HUDEP-2 (cell line): ENCODE results near the gene LSM14A.

Source experiments
- DNase-seq, 76 experiments: peaks; one replicate each; lab custom pipeline; 2025; ENCODE audit not compliant: unreplicated experiment in 76 of 76; lab: John Stamatoyannopoulos, UW

LSM14A gene

GRCh38 chr19:34254046-34254697 lies 81.9 kb downstream of the LSM14A start, which contains the start of gene GARRE1:
GARRE1 (plus strand) TSS chr19:34254554; CDS start chr19:34300474, 45,920 bp downstream.
- peak in 67 of 76 experiments; percentile 16 to 85 (median 62) for DNase-seq

- peak in 22 of 76 experiments; percentile 4 to 49 (median 27) for DNase-seq
Observed at GRCh38 chr19:34254698-34255432, 82.6 kb downstream of the LSM14A start.

DNA sequence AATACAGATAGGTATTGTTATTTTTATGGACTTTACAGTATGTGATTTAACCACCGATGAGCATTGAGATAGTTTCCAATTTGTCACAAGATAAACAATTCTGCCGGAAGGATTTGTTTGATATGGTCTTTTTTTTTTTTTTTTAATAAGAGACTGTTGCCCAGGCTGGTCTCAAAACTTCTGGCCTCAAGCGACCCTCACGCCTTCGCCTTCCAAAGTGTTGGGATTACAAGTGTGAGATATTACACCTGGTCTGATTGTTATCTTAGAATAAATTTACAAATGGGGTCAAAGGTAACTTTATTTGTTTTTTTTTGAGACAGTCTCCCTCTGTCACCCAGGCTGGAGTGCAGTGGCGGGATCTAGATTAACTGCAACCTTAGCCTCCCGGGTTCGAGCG lies 83.2 kb downstream of the LSM14A start:
- no peak for DNase-seq

DNA sequence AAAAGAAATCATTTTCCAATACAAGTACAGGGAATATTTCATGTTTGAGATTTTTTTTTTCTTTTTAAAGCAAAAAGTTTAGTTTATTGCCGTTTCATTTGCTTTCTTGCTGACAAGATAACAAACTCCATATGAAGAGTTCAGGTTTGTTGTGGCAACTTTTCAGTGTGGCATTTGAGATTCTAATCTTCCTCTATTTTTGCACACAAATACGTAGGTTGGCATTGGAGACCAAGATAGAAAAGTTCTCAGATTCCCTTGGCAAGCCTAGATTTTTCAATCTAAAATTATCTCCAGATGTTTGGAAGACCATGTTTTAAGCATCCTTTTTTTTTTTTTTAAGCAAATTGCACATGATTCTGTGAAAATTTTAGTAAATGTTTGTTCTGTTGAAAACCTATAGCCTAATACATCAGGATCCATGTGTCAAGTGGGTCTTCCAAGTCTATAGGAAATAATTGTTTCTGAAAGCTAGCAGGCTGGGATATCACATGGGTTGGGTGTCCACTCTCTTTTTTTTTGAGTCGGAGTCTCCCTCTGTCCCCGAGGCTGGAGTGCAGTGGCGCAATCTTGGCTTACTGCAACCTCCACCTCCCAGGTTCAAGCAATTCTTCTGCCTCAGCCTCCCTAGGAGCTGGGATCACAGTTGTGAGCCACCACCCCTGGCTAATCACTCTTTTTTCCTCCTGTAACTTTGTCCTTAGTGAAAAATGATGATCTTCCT lies 84.7 kb downstream of the LSM14A start:
- DNase-seq = no peak

DNA sequence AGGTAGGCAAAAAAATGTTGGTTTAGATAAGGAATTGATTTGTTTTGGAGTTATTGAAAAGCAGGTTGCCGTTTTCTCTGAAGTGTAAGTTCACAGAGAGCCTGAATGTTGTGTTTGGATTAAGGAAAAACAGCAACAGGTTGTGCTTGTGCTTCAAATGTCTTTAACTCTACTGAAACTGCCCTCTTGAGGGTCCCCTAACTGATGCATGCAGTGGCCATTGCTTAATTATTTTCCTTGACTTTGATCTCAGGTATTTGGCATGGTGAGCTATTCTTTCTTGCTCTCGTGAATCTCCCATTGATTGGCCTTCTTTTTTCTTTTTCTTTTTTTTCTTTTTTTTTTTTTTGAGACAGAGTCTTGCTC lies 85.2 kb downstream of the LSM14A start:
- no peak for DNase-seq

DNA sequence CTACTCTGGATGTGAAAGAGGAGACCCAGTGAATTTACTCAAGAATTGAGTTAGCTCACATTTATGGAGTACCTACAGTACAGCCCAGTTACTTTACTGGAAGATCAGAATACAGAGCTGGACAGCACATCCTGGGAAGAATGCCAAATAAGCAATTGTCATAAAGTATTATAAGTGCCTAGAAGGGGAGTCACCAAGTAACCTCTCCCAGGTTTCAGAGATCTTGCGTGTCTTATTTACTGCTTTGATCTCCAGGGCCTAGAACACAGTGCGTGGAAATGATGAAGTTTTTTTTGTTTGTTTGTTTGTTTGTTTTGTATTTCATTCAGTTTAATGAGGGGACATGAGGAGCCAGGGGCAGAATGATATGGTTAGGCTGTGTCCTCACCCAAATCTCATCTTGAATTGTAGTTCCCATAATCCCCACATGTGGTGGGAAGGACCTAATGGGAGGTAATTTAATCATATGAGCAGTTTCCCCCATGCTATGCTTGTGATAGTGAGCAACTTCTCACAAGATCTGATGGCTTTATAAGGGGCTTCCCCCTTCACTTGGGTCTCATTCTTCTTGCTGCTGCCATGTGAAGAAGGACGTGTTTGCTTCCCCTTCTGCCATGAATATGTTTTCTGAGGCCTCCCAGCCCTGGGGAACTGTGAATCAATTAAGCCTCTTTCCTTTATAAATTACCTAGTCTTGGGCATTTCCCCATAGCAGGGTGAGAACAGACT lies 87.2 kb downstream of the LSM14A start:
- peak in 1 of 76 experiments; percentile 11 for DNase-seq

DNA sequence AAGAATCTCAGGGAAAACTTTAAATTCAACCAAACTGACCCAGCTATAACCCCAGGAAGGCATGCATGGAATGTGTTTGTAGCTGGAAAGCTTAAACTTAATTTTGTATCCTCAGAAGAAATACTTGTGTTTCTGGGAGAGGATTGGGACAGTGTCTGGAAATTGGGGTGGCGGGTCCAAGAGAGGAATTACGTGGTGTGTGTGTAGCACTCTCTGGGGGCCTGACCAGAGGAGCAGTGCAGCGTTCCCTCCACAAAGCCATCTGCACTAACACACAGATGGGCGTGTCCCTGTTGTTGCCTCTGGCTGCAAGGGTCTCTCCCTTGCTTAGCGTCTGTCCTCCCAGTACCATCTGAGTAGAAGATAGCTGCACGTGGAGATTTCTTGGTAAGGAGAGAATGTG lies 88.5 kb downstream of the LSM14A start:
- DNase-seq = no peak

- no peak for DNase-seq
Observed at GRCh38 chr19:34261334-34262109, 89.2 kb downstream of the LSM14A start.

GRCh38 chr19:34263745-34264237 lies 91.5 kb downstream of the LSM14A start:
- no peak for DNase-seq

DNA sequence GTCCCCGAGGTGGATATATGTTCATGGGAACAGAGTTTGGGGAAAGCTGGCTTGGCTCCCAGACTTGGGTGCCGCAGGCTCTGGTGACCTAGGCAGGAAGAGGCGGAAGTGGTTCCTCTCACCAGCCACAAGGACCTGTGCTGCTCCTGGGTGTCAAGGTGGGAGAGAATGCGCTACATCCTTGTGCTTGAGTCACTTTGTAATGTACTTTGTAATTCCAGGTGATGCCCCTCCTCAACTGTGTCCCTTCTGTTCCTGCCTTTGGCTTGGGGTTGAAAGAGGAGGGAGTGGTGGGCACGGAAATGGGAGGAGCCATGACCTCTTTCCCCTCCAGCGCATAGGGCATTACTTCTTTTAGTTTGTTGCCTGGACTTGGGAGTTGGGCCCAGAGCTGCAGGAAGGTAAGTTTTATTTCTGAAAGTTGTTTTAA lies 92.9 kb downstream of the LSM14A start:
- DNase-seq = no peak

GRCh38 chr19:34269081-34269480 lies 96.8 kb downstream of the LSM14A start:
- no peak for DNase-seq

DNA sequence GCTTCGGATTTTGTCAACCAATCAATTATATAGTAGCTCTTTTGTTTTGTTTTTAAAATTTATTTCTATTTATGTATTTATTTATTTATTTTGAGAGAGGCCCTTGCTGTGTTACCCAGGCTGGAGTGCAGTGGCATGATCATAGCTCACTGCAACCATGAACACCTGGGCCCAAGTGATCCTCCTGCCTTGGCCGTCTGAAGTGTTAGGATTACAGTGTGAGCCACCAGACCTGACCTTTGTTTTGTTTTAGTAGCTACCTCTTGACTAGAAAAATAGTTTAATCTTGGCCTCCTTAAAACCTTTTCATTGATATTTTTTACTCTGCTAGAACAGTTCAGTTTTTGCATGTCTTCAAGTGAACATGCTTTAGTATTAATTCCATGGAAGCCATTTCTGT lies 97.2 kb downstream of the LSM14A start:
- DNase-seq = no peak

DNA sequence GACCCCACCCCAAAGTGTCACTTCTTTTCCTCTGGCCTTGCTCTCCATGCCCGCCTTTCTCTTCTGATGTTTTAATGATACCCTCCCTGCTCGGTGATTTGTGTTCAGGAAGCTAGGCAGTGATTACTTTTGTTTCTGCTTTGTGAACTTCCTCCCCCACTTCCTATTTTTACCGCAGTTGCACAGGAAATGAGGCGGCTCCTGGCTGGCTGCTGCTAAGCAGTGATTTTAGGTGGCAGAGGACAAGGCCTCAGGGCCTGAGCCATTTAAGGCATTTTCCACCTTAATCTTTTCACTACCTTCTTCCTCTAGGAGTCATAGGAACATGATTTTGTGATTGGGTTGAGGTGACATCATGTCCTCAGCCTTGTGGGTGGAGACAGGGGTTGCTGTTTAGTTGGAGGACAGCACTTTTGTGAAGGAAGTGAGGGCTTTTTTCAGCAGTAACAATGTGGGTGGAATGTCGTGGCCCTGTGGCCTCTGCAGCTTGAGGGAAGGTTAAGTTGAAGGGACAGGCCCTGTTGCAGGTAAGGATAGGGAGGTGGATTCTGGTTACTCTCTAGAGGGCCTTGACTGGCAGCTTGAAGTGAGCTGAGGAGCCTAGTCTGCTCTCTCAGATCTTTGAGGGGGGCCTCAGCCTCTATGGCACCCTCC lies 97.8 kb downstream of the LSM14A start:
- DNase-seq = peak in 1 of 76 experiments; percentile 8

DNA sequence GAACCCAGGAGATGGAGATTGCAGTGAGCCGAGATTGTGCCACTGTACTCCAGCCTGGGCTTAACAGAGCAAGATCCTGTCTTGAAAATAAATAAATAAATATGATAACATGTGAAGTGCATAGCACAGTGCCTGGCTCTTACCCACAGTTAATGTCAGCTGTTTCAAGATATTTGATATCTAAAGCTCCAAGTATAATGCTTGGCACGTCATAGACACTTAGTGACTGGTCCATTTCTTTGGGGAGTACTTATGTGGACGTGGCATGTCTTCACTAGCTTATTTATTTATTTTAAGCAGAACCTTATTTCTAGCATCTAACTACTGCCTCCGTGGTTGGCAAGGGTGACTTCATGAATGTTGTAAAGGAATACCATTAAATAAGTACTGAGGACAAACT lies 100.8 kb downstream of the LSM14A start:
- no peak for DNase-seq

GRCh38 chr19:34274284-34274826 lies 102.1 kb downstream of the LSM14A start:
- no peak for DNase-seq

- DNase-seq = no peak
Observed at GRCh38 chr19:34274827-34275625, 102.7 kb downstream of the LSM14A start.

- DNase-seq = no peak
Observed at GRCh38 chr19:34275705-34276104, 103.4 kb downstream of the LSM14A start.

- DNase-seq = no peak
Observed at GRCh38 chr19:34276614-34277013, 104.3 kb downstream of the LSM14A start.
